ENCODE data around the gene TSPAN18. TPM values are rescaled to one million over a fixed set of nuclear protein-coding genes. Genes with fewer than 3 reads are reported as not detected.

The TSPAN18 gene
- total and polyA plus RNA-seq, 2 experiments from 2014 or later: 0.20 to 0.54 TPM

GRCh38 chr11:44916331-44916730 is 189.6 kb downstream of the TSPAN18 start:
- no peak for DNase-seq
- Histone ChIP-seq H3K9ac (no peak overlapping the region), H4K20me1 (ENCODE audit: insufficient read depth) (no peaks in the 10 kb centered on the region), H3K9me2 (ENCODE audit: insufficient read depth) (no peaks in the 10 kb centered on the region), H2AFZ (no peak overlapping the region), H3K4me2 (ENCODE audit: unreplicated experiment) (no peak overlapping the region), H3K9me3 (ENCODE audit: low read depth) (no peaks in the 10 kb centered on the region), H3K27me3 (replicated peaks; ENCODE audit: insufficient read depth) (0 out of 2 replicates have a peak, but pooled peaks cover 3% of the 10 kb centered on the region), H3K36me3 (ENCODE audit: low read depth) (no peaks in the 10 kb centered on the region), H3F3A (ENCODE audit: insufficient read depth) (no peaks in the 10 kb centered on the region), H3K4me3 (no peak overlapping the region), H3K27ac (no peak overlapping the region), H3K79me2 (ENCODE audit: insufficient read depth) (no peaks in the 10 kb centered on the region), H3K4me1 (ENCODE audit: insufficient read depth) (no peaks in the 10 kb centered on the region)
- WGBS, 2 experiments (ENCODE audit: low coverage in 1 of 2, low lambda C conversion rate in 2 of 2, missing lambda C conversion rate in 2 of 2): 53 to 55% methylated on average over 8 of the region's 8 CpGs
- in situ Hi-C loops (cut with MboI): loop anchor here (25.0 kb wide), 1 partner anchor 629 kb away; no protein-coding TSS in a partner anchor
- TF ChIP-seq EZH2 (IDR thresholded peaks at IDR 0.05; ENCODE audit: insufficient read depth, poor library complexity, severe bottlenecking): no peak
- no peak for TF ChIP-seq EZH2phosphoT487 (IDR thresholded peaks at IDR 0.05; ENCODE audit: insufficient read depth, low read depth)

- 85 to 86% methylated on average over 10 of the region's 10 CpGs for WGBS, 2 experiments (ENCODE audit: low coverage in 1 of 2, low lambda C conversion rate in 2 of 2, missing lambda C conversion rate in 2 of 2)
- DNase-seq: no peak
- Histone ChIP-seq H3K4me2 (ENCODE audit: unreplicated experiment) (no peak overlapping the region), H3F3A (ENCODE audit: insufficient read depth) (no peaks in the 10 kb centered on the region), H3K9me2 (ENCODE audit: insufficient read depth) (no peaks in the 10 kb centered on the region), H3K4me1 (ENCODE audit: insufficient read depth) (no peaks in the 10 kb centered on the region), H4K20me1 (ENCODE audit: insufficient read depth) (no peaks in the 10 kb centered on the region), H3K27ac (no peak overlapping the region), H3K36me3 (ENCODE audit: low read depth) (no peaks in the 10 kb centered on the region), H3K9me3 (ENCODE audit: low read depth) (no peaks in the 10 kb centered on the region), H3K4me3 (no peak overlapping the region), H3K9ac (no peak overlapping the region), H2AFZ (no peak overlapping the region), H3K27me3 (replicated peaks; ENCODE audit: insufficient read depth) (0 out of 2 replicates have a peak, but pooled peaks cover 3% of the 10 kb centered on the region), H3K79me2 (ENCODE audit: insufficient read depth) (no peaks in the 10 kb centered on the region)
- in situ Hi-C loops (cut with MboI): loop anchor here (25.0 kb wide), 1 partner anchor 630 kb away; no protein-coding TSS in a partner anchor
- TF ChIP-seq EZH2 (IDR thresholded peaks at IDR 0.05; ENCODE audit: insufficient read depth, poor library complexity, severe bottlenecking) (no peak), EZH2phosphoT487 (IDR thresholded peaks at IDR 0.05; ENCODE audit: insufficient read depth, low read depth) (no peak)
Observed at GRCh38 chr11:44916801-44917385, 190.1 kb downstream of the TSPAN18 start.

GRCh38 chr11:44917741-44918140 is 191.0 kb downstream of the TSPAN18 start:
- no peaks in the 10 kb centered on the region for H3F3A ChIP-seq (ENCODE audit: insufficient read depth)
- in situ Hi-C loops (cut with MboI): loop anchor here (25.0 kb wide), 1 partner anchor 630 kb away; no protein-coding TSS in a partner anchor
- H3K9ac ChIP-seq: no peak overlapping the region
- H3K9me2 ChIP-seq (ENCODE audit: insufficient read depth): no peaks in the 10 kb centered on the region
- H3K4me3 ChIP-seq: no peak overlapping the region
- H3K4me1 ChIP-seq (ENCODE audit: insufficient read depth): no peaks in the 10 kb centered on the region
- 85 to 95% methylated on average over 4 of the region's 4 CpGs for whole genome bisulfite sequencing, 2 experiments (ENCODE audit: low coverage in 1 of 2, low lambda C conversion rate in 2 of 2, missing lambda C conversion rate in 2 of 2)
- no peaks in the 10 kb centered on the region for H4K20me1 ChIP-seq (ENCODE audit: insufficient read depth)
- H3K36me3 ChIP-seq (ENCODE audit: low read depth): no peaks in the 10 kb centered on the region
- H3K4me2 ChIP-seq (ENCODE audit: unreplicated experiment): no peak overlapping the region
- TF ChIP-seq EZH2phosphoT487 (IDR thresholded peaks at IDR 0.05; ENCODE audit: insufficient read depth, low read depth) (no peak), EZH2 (IDR thresholded peaks at IDR 0.05; ENCODE audit: insufficient read depth, poor library complexity, severe bottlenecking) (no peak)
- H3K9me3 ChIP-seq (ENCODE audit: low read depth): no peaks in the 10 kb centered on the region
- H3K27me3 ChIP-seq (replicated peaks; ENCODE audit: insufficient read depth): 0 out of 2 replicates have a peak, but pooled peaks cover 3% of the 10 kb centered on the region
- H3K27ac ChIP-seq: no peak overlapping the region
- H2AFZ ChIP-seq: no peak overlapping the region
- H3K79me2 ChIP-seq (ENCODE audit: insufficient read depth): no peaks in the 10 kb centered on the region
- no peak for DNase-seq

- H4K20me1 ChIP-seq (ENCODE audit: insufficient read depth): no peaks in the 10 kb centered on the region
- no peaks in the 10 kb centered on the region for H3K79me2 ChIP-seq (ENCODE audit: insufficient read depth)
- 0 out of 2 replicates have a peak, but pooled peaks cover 6% of the 10 kb centered on the region for H3K27me3 ChIP-seq (replicated peaks; ENCODE audit: insufficient read depth)
- no peak overlapping the region for H3K4me2 ChIP-seq (ENCODE audit: unreplicated experiment)
- no peak overlapping the region for H2AFZ ChIP-seq
- no peaks in the 10 kb centered on the region for H3K4me1 ChIP-seq (ENCODE audit: insufficient read depth)
- H3K9me2 ChIP-seq (ENCODE audit: insufficient read depth): no peaks in the 10 kb centered on the region
- no peak overlapping the region for H3K27ac ChIP-seq
- H3F3A ChIP-seq (ENCODE audit: insufficient read depth): no peaks in the 10 kb centered on the region
- TF ChIP-seq EZH2phosphoT487 (IDR thresholded peaks at IDR 0.05; ENCODE audit: insufficient read depth, low read depth) (no peak), EZH2 (IDR thresholded peaks at IDR 0.05; ENCODE audit: insufficient read depth, poor library complexity, severe bottlenecking) (no peak)
- 45 to 46% methylated on average over 7 of the region's 7 CpGs for WGBS, 2 experiments (ENCODE audit: low coverage in 1 of 2, low lambda C conversion rate in 2 of 2, missing lambda C conversion rate in 2 of 2)
- H3K36me3 ChIP-seq (ENCODE audit: low read depth): no peaks in the 10 kb centered on the region
- H3K9me3 ChIP-seq (ENCODE audit: low read depth): no peaks in the 10 kb centered on the region
- no peak overlapping the region for H3K4me3 ChIP-seq
- no peak overlapping the region for H3K9ac ChIP-seq
- no peak for DNase-seq
- in situ Hi-C loops (cut with MboI): loop anchor here (25.0 kb wide), 1 partner anchor 633 kb away; no protein-coding TSS in a partner anchor
Observed at GRCh38 chr11:44920451-44920850, 193.7 kb downstream of the TSPAN18 start.

All from GM23248 (cell line).